H1 (cell line): Measurements from ENCODE around the gene PSAP. TPM values are rescaled to one million over a fixed set of nuclear protein-coding genes. Genes with fewer than 3 reads are reported as not detected.

Source experiments
- ASH2L ChIP-seq: fragments of 200-600, 300-600 bp; sonication (generic); IDR thresholded peaks from one replicate; pipeline ENCODE4 v1.7.1; 2017; ENCODE audit warnings: low read length
- CBX8 ChIP-seq: fragments of 300-800, 300-1000 bp; sonication (generic); IDR thresholded peaks from 2 replicates; pipeline ENCODE4 v1.7.1; 2016; ENCODE audit warnings: low read depth, low read length, borderline replicate concordance
- GTF2F1 ChIP-seq: IDR thresholded peaks from 2 replicates; pipeline ENCODE4 v1.6.1; 2012; ENCODE audit warnings: low read depth, low read length, improper control_type of control experiment, borderline replicate concordance
- JUN ChIP-seq: IDR thresholded peaks from 2 replicates; pipeline ENCODE4 v1.6.1; 2011; ENCODE audit warnings: low read depth, mild to moderate bottlenecking, improper control_type of control experiment, low read length
- NRF1 ChIP-seq: IDR thresholded peaks from 2 replicates; pipeline ENCODE4 v1.6.1; 2011; ENCODE audit warnings: mild to moderate bottlenecking, low read depth, low read length, improper control_type of control experiment
- RAD21 ChIP-seq, 2 experiments: IDR thresholded peaks in 1 of 2; conservative IDR thresholded peaks in 1 of 2; 2 replicates each; pipeline ENCODE4 v1.6.1; 2011; ENCODE audit warnings: low read depth in 2 of 2, low read length in 2 of 2, improper control_type of control experiment in 1 of 2, inconsistent platforms in 1 of 2, mild to moderate bottlenecking in 1 of 2, moderate library complexity in 1 of 2
- SP2 ChIP-seq: IDR thresholded peaks from 2 replicates; pipeline ENCODE4 v1.6.1; 2012; ENCODE audit warnings: mild to moderate bottlenecking, low read length, inconsistent platforms
- SUZ12 ChIP-seq: fragments of 200-600 bp; sonication (generic); IDR thresholded peaks from 2 replicates; pipeline ENCODE4 v1.6.1; 2012; ENCODE audit warnings: mild to moderate bottlenecking, inconsistent platforms, low read length, moderate library complexity, mixed read lengths
- TBP ChIP-seq: IDR thresholded peaks from 2 replicates; pipeline ENCODE4 v1.6.1; 2011; ENCODE audit warnings: low read depth, low read length, improper control_type of control experiment
- polyA plus RNA-seq, 7 experiments: library from polyadenylated mRNA; depleted of rRNA in 3 of 7; stranded (reverse) in 5 of 7; unstranded in 2 of 7; fragments of >200 nt in 5 of 7; fragments of 200-250 nt in 2 of 7; gene quantifications; 1 replicate in 5 of 7; 2 replicates in 1 of 7; 4 replicates in 1 of 7; pipeline versions ENCODE4 v1.2.1 to v1.2.3, GENCODE V29; 2011 to 2013; ENCODE audit warnings: missing spikeins in 2 of 7, mixed read lengths in 2 of 7
- total RNA-seq: library from RNA; stranded (reverse); fragmentation: NEBNext Ultra II Directional; extraction: Animal tissue kit (Norgen Biotek cat#: 25700); gene quantifications from 2 replicates; pipeline ENCODE4 v1.2.1, GENCODE V29; 2021

The PSAP gene
- total and polyA plus RNA-seq, 2 of the 8 experiments (the other 6 are each of a cell fraction or from before 2014, with no cell fraction given), result 386 to 504 TPM

GRCh38 chr10:71818674-71819260, 32.3 kb downstream of the PSAP start (continued):
- TF ChIP-seq SP2, result no peak
- no peak for TF ChIP-seq SUZ12
- TF ChIP-seq JUN, result no peak
- TF ChIP-seq TBP, result no peak
- TF ChIP-seq RAD21 (IDR thresholded peaks at IDR 0.05 in 1 of 2, conservative IDR thresholded peaks at IDR 0.05 in 1 of 2; ENCODE audit: low read depth in 2 of 2, low read length in 2 of 2), result no peak
- TF ChIP-seq GTF2F1, result no peak
- no peak for TF ChIP-seq CBX8
- no peak for TF ChIP-seq NRF1
- no peak for TF ChIP-seq ASH2L
